Heart left ventricle (tissue), 13 donors: Measurements from ENCODE around the gene CD81.

ENCODE experiments used
- CTCF ChIP-seq, 12 donors: fragments of 200-600 bp; sonication (generic) in 4 of 12; IDR thresholded peaks; one replicate each; pipeline versions ENCODE4 v1.5.0 to v1.8.0; 2018 to 2022; ENCODE audit warnings: antibody characterized with exemption in 12 of 12, mild to moderate bottlenecking in 5 of 12
- POLR2A ChIP-seq, 2 donors: fragments of 450-650 bp; IDR thresholded peaks; one replicate each; pipeline ENCODE4 v1.6.1; 2017; ENCODE audit warnings: antibody characterized with exemption in 2 of 2, mild to moderate bottlenecking in 2 of 2, moderate library complexity in 2 of 2
- donor health status: ischemic (EF 13 %, LVEDD 7.1; RV severe dilation, severe dysfunction).
- donor health status: DM: no; HTN: yes; CAD: no.
- donor health status: DM: no; HTN: no; CAD: no.
- donor health status: ischemic (EF 25% LVEDD 6.9; RV normal size, moderate dysfunction).
- donor health status: ischemic (EF 25% LVEDD 5.7; RV mildly dilated, moderate dysfunction).
- donor health status: ischemic (EF 35%, LVEDD 5.7; RV mildly dilated, moderate dysfunction).
- donor health status: nonischemic (EF 11% LVEDD 7.7; RV severe dilation, severe dysfunction).
- donor health status: DM: yes; HTN: yes; CAD: no.
- donor health status: PGD.
- donor health status: ischemic (EF 29% LVEDD 5.4; RV normal size, mild dysfunction).
- donor health status: nonischemic (EF 23%, LVEDD 6.1; RV moderate dilation, normal function).

GRCh38 chr11:2331404-2331803 lies 45.7 kb upstream of the CD81 start:
- TF ChIP-seq CTCF (IDR thresholded peaks at IDR 0.05), result no peak
- TF ChIP-seq POLR2A (IDR thresholded peaks at IDR 0.05), result no peak
